ENCODE data around the gene DOCK8.

DNA sequence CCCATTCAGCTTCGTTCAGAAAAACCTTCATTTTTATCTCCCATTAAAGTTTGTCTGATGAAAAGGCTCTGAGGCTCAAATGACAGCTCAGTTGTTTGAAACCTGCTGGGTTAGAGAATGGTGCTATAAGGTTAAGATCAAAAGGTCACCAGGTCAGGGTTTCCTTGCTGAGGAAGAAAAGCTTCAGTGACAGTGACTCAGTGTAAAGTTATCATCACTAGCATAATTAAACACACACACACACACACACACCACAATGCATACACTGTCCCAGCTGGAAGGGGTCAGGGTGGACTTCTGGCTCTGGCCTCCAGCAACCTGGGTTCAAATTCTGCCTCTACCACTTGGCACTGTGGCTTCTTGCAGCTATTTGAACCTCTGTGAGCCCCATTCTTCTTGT is 281.1 kb downstream of the DOCK8 start:
- no peak for TF ChIP-seq CTCF (IDR thresholded peaks at IDR 0.05 in 2 of 3, conservative IDR thresholded peaks at IDR 0.05 in 1 of 3; ENCODE audit: borderline replicate concordance in 1 of 3, insufficient read depth in 1 of 3, low read depth in 2 of 3, low read length in 2 of 3)
- no peak for TF ChIP-seq EZH2 (IDR thresholded peaks at IDR 0.05)
- TF ChIP-seq ZFX (IDR thresholded peaks at IDR 0.05): no peak

Measured in HCT116 (cell line).